Endodermal cell (in vitro differentiated cells): ENCODE measurements around the gene CD99. TPM values are rescaled to one million over a fixed set of nuclear protein-coding genes. Genes with fewer than 3 reads are reported as not detected.

Source experiments
- DNase-seq: peaks from one replicate; pipeline ENCODE4 v3.0.0-alpha.2; 2017
- H3K27ac ChIP-seq: 2 replicates; pipeline ENCODE4 v1.5.1; 2013; ENCODE audit warnings: mild to moderate bottlenecking, low read depth, low read length, moderate library complexity
- H3K27me3 ChIP-seq: 2 replicates; pipeline ENCODE4 v1.6.1; 2013; ENCODE audit warnings: mild to moderate bottlenecking, low read length, moderate library complexity; ENCODE audit not compliant: insufficient read depth, control insufficient read depth, poor library complexity, severe bottlenecking
- H3K36me3 ChIP-seq: 2 replicates; pipeline ENCODE4 v1.7.0; 2013; ENCODE audit warnings: mild to moderate bottlenecking, low read length, moderate library complexity; ENCODE audit not compliant: control insufficient read depth, insufficient read depth
- H3K4me1 ChIP-seq: one replicate; pipeline ENCODE4 v1.7.0; 2013; ENCODE audit warnings: low read length; ENCODE audit not compliant: control insufficient read depth, insufficient read depth
- H3K4me3 ChIP-seq: 2 replicates; pipeline ENCODE4 v1.5.1; 2013; ENCODE audit warnings: mild to moderate bottlenecking, low read length, moderate library complexity
- H3K9ac ChIP-seq: 2 replicates; pipeline ENCODE4 v1.6.1; 2013; ENCODE audit warnings: mild to moderate bottlenecking, low read length, moderate library complexity; ENCODE audit not compliant: poor library complexity, severe bottlenecking; ENCODE audit errors: extremely low read depth
- H3K9me3 ChIP-seq: 2 replicates; pipeline ENCODE4 v1.6.1; 2013; ENCODE audit warnings: mild to moderate bottlenecking, low read length, moderate library complexity; ENCODE audit not compliant: control insufficient read depth
- H3K27ac Mint-ChIP-seq: 2 replicates; pipeline ENCODE4 v1.8.0; 2020; ENCODE audit warnings: mixed read lengths
- H3K27me3 Mint-ChIP-seq: 2 replicates; pipeline ENCODE4 v1.8.0; 2021; ENCODE audit warnings: mild to moderate bottlenecking, mixed read lengths; ENCODE audit not compliant: insufficient read depth
- H3K36me3 Mint-ChIP-seq: 2 replicates; pipeline ENCODE4 v1.8.0; 2020; ENCODE audit warnings: low read depth, mixed read lengths
- H3K4me1 Mint-ChIP-seq: 2 replicates; pipeline ENCODE4 v1.8.0; 2020; ENCODE audit warnings: mixed read lengths
- H3K4me3 Mint-ChIP-seq: 2 replicates; pipeline ENCODE4 v1.8.0; 2020; ENCODE audit warnings: mild to moderate bottlenecking, moderate library complexity, mixed read lengths
- H3K9me3 Mint-ChIP-seq: 2 replicates; pipeline ENCODE4 v1.8.0; 2020; ENCODE audit warnings: mild to moderate bottlenecking, mixed read lengths
- WGBS, 2 experiments: methylation state at CpG; one replicate each; pipeline versions ENCODE4 v1.1.5 to v1.1.7; 2013; ENCODE audit warnings: missing lambda C conversion rate in 2 of 2, mixed read lengths in 1 of 2; ENCODE audit not compliant: insufficient coverage in 1 of 2, insufficient read length in 1 of 2; 5-methylcytosine and 5-hydroxymethylcytosine counted together
- total RNA-seq, 2 donors: library from RNA; stranded (reverse); fragmentation: NEBNext Ultra II Directional in 1 of 2; extraction: Animal tissue kit (Norgen Biotek cat#: 25700) in 1 of 2; gene quantifications; 2 replicates in 1 of 2; 3 replicates in 1 of 2; pipeline ENCODE4 v1.2.1, GENCODE V29; 2021
- TF ChIP-seq, protein P1 (sequence below): fragments of 200-600 bp; sonication (generic); conservative IDR thresholded peaks from 2 replicates; pipeline ENCODE4 v1.5.0; 2021; ENCODE audit warnings: antibody characterized with exemption, mild to moderate bottlenecking

The CD99 gene
- total RNA-seq, 2 donors from 2014 or later, result 314 to 397 TPM

DNA sequence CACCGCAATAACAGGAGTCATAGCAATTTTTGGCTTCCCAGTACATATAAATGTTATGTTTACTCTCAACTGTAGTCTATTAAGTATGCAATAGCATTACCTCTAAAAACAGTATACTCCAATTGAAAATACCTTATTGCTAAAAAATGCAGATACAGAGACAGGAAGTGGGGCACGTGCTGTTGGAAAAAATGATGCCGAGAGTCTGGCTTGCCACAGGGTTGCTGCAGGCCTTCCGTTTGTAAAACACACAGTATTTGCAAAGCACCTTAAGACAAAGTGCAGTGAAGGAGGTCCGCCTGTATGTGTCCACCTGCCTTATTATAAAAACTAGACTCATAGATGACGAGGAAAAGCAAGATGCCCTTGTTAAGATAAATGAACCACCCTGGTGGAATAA, 23.5 kb downstream of the CD99 start:
- Histone ChIP-seq H3K9ac (no peak overlapping the region), H3K9me3 (no peaks in the 10 kb centered on the region), H3K36me3 (peaks cover 60% of the 10 kb centered on the region), H3K4me1 (peaks cover 14% of the 10 kb centered on the region), H3K27ac (no peak overlapping the region), H3K27me3 (no peaks in the 10 kb centered on the region), H3K4me3 (no peak overlapping the region)
- DNase-seq, result no peak
- 93 to 94% methylated on average over 5 to 6 of the region's 6 CpGs for WGBS, 2 experiments
- peaks cover 14% of the 10 kb centered on the region for H3K9me3 Mint-ChIP-seq
- TF ChIP-seq, protein P1, sequence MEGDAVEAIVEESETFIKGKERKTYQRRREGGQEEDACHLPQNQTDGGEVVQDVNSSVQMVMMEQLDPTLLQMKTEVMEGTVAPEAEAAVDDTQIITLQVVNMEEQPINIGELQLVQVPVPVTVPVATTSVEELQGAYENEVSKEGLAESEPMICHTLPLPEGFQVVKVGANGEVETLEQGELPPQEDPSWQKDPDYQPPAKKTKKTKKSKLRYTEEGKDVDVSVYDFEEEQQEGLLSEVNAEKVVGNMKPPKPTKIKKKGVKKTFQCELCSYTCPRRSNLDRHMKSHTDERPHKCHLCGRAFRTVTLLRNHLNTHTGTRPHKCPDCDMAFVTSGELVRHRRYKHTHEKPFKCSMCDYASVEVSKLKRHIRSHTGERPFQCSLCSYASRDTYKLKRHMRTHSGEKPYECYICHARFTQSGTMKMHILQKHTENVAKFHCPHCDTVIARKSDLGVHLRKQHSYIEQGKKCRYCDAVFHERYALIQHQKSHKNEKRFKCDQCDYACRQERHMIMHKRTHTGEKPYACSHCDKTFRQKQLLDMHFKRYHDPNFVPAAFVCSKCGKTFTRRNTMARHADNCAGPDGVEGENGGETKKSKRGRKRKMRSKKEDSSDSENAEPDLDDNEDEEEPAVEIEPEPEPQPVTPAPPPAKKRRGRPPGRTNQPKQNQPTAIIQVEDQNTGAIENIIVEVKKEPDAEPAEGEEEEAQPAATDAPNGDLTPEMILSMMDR, result no peak
- no peaks in the 10 kb centered on the region for H3K27me3 Mint-ChIP-seq
- peaks cover 54% of the 10 kb centered on the region for H3K36me3 Mint-ChIP-seq
- H3K4me1 Mint-ChIP-seq, result peaks cover 29% of the 10 kb centered on the region
- H3K27ac Mint-ChIP-seq, result peak overlapping the region; percentile 22
- no peak overlapping the region for H3K4me3 Mint-ChIP-seq

DNA sequence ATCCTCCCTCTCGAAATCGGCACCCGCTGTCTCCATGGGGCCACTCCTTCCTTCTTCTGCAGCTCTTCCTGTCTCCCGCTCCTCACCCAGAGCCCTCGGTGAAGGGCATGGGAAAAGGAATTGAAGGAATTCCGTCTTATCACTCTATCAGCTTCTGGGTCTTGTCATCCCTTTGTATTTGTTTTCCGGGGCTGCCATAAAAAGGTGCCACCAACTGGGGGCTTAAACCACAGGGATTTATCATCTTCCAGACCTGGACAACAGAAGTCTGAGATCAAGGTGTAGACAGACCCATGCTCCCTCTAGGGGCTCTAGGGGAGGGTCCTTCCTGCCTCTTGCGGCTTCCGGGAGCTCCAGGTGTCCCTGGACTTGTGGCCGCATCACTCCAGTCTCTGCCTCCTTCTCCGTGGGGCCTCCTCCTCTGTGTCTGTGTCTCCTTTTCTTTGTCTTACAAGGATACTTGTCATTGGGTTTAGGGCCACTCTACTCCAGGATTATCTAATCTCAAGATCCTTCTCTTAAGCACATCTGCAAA, 24.0 kb downstream of the CD99 start:
- Mint-ChIP-seq H3K27me3 (no peaks in the 10 kb centered on the region), H3K27ac (peak overlapping the region; percentile 22), H3K4me1 (peaks cover 25% of the 10 kb centered on the region), H3K9me3 (peaks cover 14% of the 10 kb centered on the region), H3K4me3 (peak overlapping the region; percentile 5), H3K36me3 (peaks cover 59% of the 10 kb centered on the region)
- Histone ChIP-seq H3K4me1 (peaks cover 9% of the 10 kb centered on the region), H3K4me3 (no peak overlapping the region), H3K36me3 (peaks cover 65% of the 10 kb centered on the region), H3K27me3 (no peaks in the 10 kb centered on the region), H3K9me3 (no peaks in the 10 kb centered on the region), H3K9ac (no peak overlapping the region), H3K27ac (no peak overlapping the region)
- peak; percentile 78 for DNase-seq
- WGBS, 2 experiments, result 76 to 86% methylated on average over 6 to 11 of the region's 11 CpGs
- TF ChIP-seq, protein P1, result peak; percentile 32

DNA sequence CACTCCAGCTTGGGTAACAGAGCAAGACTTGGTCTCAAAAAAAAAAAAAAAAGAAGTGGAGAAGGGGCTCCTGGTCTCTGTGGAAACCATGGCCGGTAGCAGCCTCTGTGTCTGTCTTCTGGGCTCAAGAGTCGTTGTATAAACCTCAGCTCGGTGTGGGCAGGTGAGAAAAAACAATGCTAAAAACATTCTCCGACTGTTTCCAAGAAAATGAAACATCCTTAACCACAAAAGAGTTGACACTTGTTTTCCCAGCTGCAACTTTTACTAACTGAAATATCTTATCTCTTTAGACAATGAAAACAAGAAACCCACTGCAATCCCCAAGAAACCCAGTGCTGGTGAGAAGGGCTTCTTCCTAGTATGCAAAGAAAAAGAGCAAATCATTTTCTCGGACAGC, 26.2 kb downstream of the CD99 start:
- H3K27me3 ChIP-seq, result no peaks in the 10 kb centered on the region
- WGBS, 2 experiments, result 98 to 100% methylated on average over 1 to 5 of the region's 5 CpGs
- peaks cover 8% of the 10 kb centered on the region for H3K9me3 ChIP-seq
- DNase-seq, result no peak
- Mint-ChIP-seq H3K9me3 (peaks cover 14% of the 10 kb centered on the region), H3K4me3 (no peak overlapping the region), H3K27ac (no peak overlapping the region), H3K4me1 (peaks cover 20% of the 10 kb centered on the region), H3K27me3 (no peaks in the 10 kb centered on the region), H3K36me3 (peaks cover 73% of the 10 kb centered on the region)
- peaks cover 9% of the 10 kb centered on the region for H3K4me1 ChIP-seq
- TF ChIP-seq, protein P1, result no peak
- peaks cover 87% of the 10 kb centered on the region for H3K36me3 ChIP-seq
- no peak overlapping the region for H3K27ac ChIP-seq
- H3K4me3 ChIP-seq, result no peak overlapping the region
- no peak overlapping the region for H3K9ac ChIP-seq
